Measurements from ENCODE around the gene CAPN8. TPM values are rescaled to one million over a fixed set of nuclear protein-coding genes. Genes with fewer than 3 reads are reported as not detected.

Gene CAPN8
- total and polyA plus RNA-seq, 5 experiments from 2014 or later, result 0.21 to 0.36 TPM; not detected in 3

GRCh38 chr1:223503348-223503747, 162.2 kb downstream of the CAPN8 start:
- ATAC-seq (no peak), DNase-seq (no peak)
- Mint-ChIP-seq H3K36me3 (no peaks in the 10 kb centered on the region), H3K4me3 (no peak overlapping the region), H3K4me1 (peaks cover 0 to 3% (median 0%) of the 10 kb centered on the region in 4 donors), H3K27ac (no peak overlapping the region), H3K9me3 (no peaks in the 10 kb centered on the region), H3K27me3 (no peaks in the 10 kb centered on the region)
- POLR2A ChIA-PET, result no interaction called here

GRCh38 chr1:223500560-223501425, 164.7 kb downstream of the CAPN8 start:
- no peaks in the 10 kb centered on the region for H3K36me3 Mint-ChIP-seq
- H3K27ac Mint-ChIP-seq, result no peak overlapping the region
- H3K4me3 Mint-ChIP-seq, result no peak overlapping the region
- ATAC-seq (no peak), DNase-seq (no peak)
- POLR2A ChIA-PET, result no interaction called here
- no peaks in the 10 kb centered on the region for H3K9me3 Mint-ChIP-seq
- H3K4me1 Mint-ChIP-seq, result peaks cover 0 to 3% (median 0%) of the 10 kb centered on the region in 4 donors
- H3K27me3 Mint-ChIP-seq, result no peaks in the 10 kb centered on the region

GRCh38 chr1:223496883-223497282, 168.6 kb downstream of the CAPN8 start:
- POLR2A ChIA-PET, result no interaction called here
- H3K36me3 Mint-ChIP-seq, result no peaks in the 10 kb centered on the region
- peaks cover 0 to 2% (median 0%) of the 10 kb centered on the region in 9 donors for H3K9me3 Mint-ChIP-seq
- peaks cover 0 to 3% (median 0%) of the 10 kb centered on the region in 4 donors for H3K4me1 Mint-ChIP-seq
- no peak for ATAC-seq
- DNase-seq, result no peak
- H3K27me3 Mint-ChIP-seq, result no peaks in the 10 kb centered on the region
- H3K27ac Mint-ChIP-seq, result no peak overlapping the region
- H3K4me3 Mint-ChIP-seq, result no peak overlapping the region

DNA sequence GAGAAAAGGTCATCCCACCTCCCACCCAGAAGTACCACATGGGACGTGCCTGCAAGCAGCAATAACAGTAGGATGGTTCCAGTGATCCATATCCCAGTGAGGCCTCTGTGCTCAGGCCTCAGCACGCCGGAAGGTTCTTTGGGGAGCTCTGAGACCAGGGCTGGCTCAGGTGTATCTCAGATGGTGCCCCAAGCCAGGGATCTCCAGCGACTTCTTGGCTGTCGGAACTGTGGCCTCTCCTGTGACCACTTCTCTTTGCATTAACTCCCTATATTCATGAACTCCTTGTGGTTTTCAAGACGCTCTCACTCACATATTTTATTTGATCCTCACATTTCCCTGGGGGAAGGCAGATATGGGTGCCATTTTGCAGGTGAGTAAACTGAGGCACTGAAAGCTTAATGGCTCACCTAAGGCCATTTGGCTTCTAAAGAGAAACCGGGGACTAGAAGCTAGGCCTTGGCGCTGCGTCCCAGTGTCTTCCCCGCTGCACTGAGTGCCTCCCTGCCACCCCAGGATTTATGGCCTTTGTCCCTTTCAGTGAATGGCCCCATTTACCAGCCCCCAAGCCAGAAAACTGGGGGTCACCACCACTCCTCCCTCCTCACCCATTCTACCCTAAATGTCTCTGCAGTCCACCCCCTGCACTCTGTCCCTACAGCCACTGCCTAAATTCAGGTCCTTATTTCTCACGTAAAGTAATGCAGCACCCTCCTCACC, 170.4 kb downstream of the CAPN8 start:
- POLR2A ChIA-PET, result no interaction called here
- ATAC-seq (no peak), DNase-seq (no peak)
- peaks cover 0 to 11% (median 1%) of the 10 kb centered on the region in 4 donors for H3K4me1 Mint-ChIP-seq
- no peaks in the 10 kb centered on the region for H3K36me3 Mint-ChIP-seq
- H3K27me3 Mint-ChIP-seq, result no peaks in the 10 kb centered on the region
- peaks cover 0 to 2% (median 0%) of the 10 kb centered on the region in 9 donors for H3K9me3 Mint-ChIP-seq
- no peak overlapping the region for H3K4me3 Mint-ChIP-seq
- peak overlapping the region in 1 of 10 donors; percentile 51 for H3K27ac Mint-ChIP-seq

DNA sequence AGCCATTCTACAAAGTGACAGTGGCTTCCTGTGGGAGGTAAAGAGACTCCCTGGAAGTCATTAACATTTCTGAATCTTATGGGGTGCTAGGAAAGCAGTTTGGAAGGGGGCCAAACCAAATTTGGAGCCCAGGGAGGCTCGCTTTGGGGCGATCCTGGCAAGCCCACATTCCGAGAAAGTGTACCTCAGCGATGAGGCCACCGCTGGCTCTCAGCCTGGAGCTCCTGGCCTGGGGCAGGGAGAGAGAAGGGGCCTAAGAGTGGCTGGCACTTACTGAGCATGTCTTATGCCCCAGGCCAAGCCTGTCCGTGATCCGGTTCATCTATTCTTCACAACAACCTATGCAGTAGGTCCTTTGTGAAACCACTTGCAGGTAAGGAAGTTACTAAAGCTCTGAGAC, 173.5 kb downstream of the CAPN8 start:
- DNase-seq (no peak), ATAC-seq (no peak)
- POLR2A ChIA-PET, result no interaction called here
- Mint-ChIP-seq H3K27ac (no peak overlapping the region), H3K36me3 (no peaks in the 10 kb centered on the region), H3K9me3 (peaks cover 0 to 2% (median 0%) of the 10 kb centered on the region in 9 donors), H3K4me3 (no peak overlapping the region), H3K27me3 (no peaks in the 10 kb centered on the region), H3K4me1 (peaks cover 0 to 18% (median 2%) of the 10 kb centered on the region in 4 donors)

Other genes starting within 250 kb of the CAPN8 start
- 10 to 100 TPM; 70.0 to 72.2 TPM for gene CAPN2, start 46.8 kb upstream of the CAPN8 start, total RNA-seq
- 100 to 1,000 TPM in 1 of 3 donors, 10 to 100 TPM in 2; 68.6 to 101 (median 83.7) TPM for gene CAPN2, start 46.8 kb upstream of the CAPN8 start, polyA plus RNA-seq
- 10 to 100 TPM; 35.9 to 46.2 TPM for gene TP53BP2, start 180.2 kb upstream of the CAPN8 start, total RNA-seq
- gene TP53BP2, start 180.2 kb upstream of the CAPN8 start, polyA plus RNA-seq, result 10 to 100 TPM in 1 of 3 donors, 1 to 10 TPM in 2; 7.4 to 10.8 (median 9.3) TPM

Data from naive thymus-derived CD8-positive, alpha-beta T cell (primary cell).